ELF-1 (cell line): ENCODE measurements around the gene REM1.
"Not testable (repeated sequence)": the region's sequence is repeated elsewhere in the genome, so short reads cannot be mapped to it uniquely, and the experiment has no call there.

Source experiments
- DNase-seq: peaks from one replicate; pipeline ENCODE4 v3.0.0-alpha.2; 2016; ENCODE audit warnings: low read depth, low spot score

Gene REM1

GRCh38 chr20:31474758-31475427 lies at the start of gene REM1, which contains the start of gene DEFB124:
Gene REM1 (plus strand): TSS chr20:31475288. CDS start chr20:31476446, 1,158 bp downstream.
Gene DEFB124 (minus strand): TSS chr20:31475127. CDS start chr20:31473013, 2,114 bp downstream.
- DNase-seq: peak; percentile 38

DNA sequence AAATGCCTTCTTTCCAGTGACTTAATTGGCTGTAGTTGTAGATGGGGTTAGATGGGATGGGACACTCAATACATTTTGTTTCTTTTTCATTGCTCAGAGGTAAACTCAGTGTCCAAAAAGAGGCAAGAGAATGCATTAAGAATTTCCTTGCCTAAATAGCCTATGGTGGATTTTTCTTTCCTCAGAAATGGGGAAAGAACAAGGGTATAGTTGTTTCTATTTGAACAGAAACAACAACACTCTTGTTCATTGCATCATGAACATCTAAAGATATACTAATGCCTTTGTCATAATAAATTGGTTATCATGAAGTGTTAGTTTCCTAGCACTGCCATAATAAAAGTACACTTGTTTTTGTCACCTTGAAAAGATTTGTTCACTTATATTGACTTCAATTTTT lies 49.3 kb upstream of the REM1 start:
- DNase-seq: no peak

DNA sequence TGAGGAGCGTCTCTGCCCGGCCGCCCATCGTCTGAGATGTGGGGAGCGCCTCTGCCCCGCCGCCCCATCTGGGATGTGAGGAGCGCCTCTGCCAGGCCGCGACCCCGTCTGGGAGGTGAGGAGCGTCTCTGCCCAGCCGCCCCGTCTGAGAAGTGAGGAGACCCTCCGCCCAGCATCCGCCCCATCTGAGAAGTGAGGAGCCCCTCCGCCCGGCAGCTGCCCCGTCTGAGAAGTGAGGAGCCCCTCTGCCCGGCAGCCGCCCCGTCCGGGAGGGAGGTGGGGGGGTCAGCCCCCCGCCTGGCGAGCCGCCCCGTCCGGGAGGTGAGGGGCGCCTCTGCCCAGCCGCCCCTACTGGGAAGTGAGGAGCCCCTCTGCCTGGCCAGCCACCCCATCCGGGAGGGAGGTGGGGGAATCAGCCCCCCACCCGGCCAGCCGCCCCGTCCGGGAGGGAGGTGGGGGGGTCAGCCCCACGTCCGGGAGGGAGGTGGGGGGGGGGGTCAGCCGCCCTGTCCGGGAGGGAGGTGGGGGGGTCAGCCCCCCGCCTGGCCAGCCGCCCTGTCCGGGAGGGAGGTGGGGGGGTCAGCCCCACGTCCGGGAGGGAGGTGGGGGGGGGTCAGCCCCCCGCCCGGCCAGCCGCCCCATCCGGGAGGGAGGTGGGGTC lies 48.1 kb upstream of the REM1 start:
- not testable (repeated sequence) for DNase-seq

DNA sequence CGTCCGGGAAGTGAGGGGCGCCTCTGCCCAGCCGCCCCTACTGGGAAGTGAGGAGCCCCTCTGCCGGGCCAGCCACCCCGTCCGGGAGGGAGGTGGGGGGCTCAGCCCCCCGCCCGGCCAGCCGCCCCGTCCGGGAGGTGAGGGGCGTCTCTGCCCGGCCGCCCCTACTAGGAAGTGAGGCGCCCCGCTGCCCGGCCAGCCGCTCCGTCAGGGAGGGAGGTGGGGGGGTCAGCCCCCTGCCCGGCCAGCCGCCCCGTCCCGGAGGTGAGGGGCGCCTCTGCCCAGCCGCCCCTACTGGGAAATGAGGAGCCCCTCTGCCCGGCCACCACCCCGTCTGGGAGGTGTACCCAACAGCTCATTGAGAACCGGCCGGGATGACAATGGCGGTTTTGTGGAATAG lies 47.5 kb upstream of the REM1 start:
- DNase-seq: not testable (repeated sequence)

- DNase-seq: peak; percentile 76
Measured at GRCh38 chr20:31430568-31431115, 44.4 kb upstream of the REM1 start.

GRCh38 chr20:31440012-31440659 lies 35.0 kb upstream of the REM1 start, which contains the start of gene DEFB123:
Gene DEFB123 (plus strand): TSS chr20:31440632. CDS start chr20:31440699, 67 bp downstream.
- peak; percentile 74 for DNase-seq

DNA sequence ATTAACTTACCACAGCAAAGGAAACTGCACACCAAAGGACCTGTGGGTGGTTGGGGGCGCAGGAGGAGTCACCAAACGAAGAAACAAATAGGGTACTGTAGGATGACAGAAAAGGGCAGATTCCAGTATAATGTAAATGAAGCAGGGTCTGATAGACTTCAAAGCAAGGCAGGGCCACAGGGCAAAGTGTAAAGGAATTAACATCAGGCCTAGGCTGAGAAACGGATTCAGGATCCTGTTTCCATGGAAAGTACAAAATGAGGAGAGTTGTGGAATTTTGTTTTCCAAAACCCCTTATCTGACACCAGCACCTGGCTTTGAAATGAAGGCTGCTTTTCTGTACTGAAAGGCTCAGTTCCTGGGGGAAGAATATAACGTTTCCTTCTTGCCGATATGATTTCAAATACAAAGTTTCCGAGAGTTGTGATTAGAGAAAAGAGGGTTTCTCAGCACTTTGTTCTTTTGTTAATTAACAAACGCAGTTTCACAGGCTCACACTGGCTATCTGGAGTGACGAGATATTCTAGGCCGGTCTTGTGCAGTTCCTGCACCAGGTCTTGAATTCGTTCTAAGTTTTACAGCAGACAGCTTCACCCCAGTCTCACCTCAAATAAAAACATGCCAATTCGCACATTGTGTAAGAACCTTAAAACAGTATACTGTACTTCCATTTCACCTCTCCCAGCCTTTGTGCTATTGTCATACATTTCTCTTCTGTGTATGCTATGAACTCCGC lies 28.8 kb upstream of the REM1 start:
- DNase-seq: peak; percentile 66

GRCh38 chr20:31449511-31450414 lies 25.3 kb upstream of the REM1 start:
- peak; percentile 69 for DNase-seq

DNA sequence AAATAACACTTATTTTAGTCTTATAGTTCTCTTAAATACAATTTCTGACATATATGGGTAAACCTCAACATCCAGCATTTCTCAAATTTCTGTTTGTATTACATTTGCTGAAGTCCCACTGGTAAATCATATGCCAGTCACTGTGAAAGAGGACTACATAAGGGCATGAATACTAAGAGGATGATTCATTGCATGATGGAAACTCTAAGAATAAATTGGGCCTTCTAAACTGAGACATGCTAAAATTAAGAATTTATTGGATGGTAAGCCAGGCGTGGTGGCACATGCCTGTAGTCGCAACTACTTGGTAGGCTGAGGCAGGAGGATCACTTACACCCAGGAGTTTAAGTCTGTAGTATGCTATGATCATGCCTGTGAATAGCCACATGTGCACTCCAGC lies 22.5 kb upstream of the REM1 start:
- no peak for DNase-seq

GRCh38 chr20:31454361-31454760 lies 20.7 kb upstream of the REM1 start:
- no peak for DNase-seq

- DNase-seq: not testable (repeated sequence)
Measured at GRCh38 chr20:31470946-31471345, 4.1 kb upstream of the REM1 start.

DNA sequence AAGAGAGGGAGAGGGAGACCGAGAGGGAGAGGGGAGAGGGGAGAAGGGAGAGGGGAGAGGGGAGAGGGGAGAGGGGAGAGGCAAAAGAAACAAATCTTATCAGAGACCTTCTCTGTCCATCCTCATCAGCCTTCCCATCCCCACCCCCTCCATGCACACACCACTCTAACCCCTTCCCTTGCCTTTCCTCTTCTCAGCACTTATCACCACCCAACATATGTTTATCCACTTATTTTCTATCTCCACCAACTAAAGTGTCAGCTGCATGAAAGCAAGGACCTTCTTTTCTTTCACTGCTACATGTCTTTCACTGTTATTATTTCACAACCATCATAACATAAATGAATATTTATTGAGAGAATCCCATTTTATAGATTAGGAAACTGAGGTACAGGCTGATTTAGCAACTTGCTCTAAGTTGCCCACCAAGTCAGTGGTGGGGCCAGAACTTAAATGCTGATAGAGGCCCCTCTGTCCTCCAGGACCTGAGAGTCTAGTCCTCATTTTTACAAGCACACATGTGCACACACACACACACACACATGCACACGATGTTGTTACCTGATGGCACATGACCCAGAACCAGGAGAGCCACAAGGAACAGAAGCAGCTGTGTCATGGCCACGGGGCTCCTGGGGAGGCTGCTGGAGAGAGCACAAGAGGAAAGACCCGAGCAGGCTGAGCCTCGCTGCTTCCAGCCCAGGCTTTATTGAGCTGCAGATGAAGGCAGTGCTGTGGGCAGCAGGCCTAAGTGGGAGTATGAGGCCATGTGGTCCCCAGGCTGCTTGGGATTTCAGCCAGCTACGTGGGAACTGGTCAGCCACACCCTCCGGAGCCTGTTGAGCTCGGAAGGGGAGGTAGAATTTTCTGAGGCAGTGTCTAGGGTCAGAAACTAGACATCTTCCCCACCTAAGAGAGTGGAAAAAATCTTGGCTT lies 2.4 kb upstream of the REM1 start:
- no peak for DNase-seq

DNA sequence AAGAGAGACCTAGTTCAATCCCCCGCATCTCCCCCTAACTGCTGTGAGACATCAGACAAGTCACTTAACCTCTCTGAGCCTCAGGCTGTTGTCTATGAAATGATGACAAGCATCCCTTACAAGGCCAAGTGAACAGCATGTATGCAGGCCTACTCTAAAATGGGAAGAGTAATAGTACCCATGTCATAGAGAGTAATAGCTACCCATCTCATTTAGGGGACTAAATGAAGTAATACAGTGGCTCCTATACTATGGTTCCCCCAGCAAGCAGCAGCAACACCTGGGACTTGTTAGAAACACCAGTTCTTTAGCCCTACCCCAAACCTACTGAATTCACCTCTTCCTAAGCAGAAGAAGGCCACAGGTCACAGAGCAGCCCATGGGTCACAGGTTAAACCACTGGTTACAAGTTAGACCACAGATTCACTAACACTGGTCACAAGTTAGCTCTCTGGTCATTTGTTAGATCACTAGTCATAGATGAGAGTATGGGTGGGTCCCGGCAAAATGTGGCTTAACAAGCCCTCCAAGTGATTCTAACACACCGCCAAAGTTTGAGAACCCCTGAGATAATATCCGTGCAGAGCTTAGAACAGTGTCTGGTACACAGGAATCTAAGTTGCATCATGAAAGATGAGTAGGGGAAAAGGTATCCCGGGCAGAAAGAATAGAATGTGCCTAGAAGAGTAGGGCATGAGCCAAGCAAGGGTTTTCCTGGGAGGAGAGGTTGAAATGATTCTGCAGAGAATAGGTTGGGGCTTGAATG lies 1.6 kb upstream of the REM1 start:
- no peak for DNase-seq

DNA sequence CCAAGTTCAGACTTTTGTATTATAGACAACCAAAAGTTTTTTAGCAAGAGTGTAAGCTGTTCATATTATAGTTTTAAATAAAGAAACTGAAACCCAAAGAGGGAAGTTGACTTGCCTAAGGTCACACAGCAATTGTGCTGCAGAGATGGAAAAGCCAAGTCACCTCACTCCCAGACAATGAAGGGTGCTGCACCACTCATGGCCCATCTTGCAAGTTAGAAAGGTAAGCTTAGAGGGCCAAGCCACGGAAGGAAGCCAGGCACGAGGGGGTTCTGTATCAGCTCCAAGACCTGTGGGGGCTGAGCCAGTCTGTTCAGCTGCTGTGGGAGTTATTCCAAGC lies 1.0 kb upstream of the REM1 start:
- DNase-seq: no peak

GRCh38 chr20:31475472-31476293 lies 595 bp downstream of the REM1 start:
- DNase-seq: no peak

GRCh38 chr20:31476294-31476585 lies 1.2 kb downstream of the REM1 start:
- DNase-seq: no peak

DNA sequence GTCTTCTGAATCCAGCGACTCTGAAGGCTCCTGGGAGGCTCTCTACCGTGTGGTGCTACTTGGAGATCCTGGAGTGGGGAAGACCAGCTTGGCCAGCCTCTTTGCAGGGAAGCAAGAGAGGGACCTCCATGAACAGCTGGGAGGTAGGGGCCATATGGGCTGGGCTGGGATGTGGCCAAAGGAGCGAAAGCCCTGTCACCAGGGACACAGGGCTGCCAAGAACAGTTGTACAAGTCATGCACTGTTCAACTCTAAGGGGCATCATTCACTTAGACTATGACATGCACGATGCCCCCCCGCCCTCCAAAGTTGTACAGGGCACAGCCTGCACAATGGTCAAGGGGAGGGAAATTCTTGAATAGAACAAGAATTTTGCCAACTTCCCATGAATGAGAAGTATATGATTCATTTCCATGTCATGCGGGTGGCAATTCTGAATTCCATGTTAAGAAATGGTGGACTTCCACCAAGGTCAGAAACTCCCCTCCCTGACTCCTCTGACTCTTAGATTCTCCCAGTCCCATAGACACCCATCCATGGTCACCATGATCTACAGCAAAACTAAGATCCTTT lies 1.6 kb downstream of the REM1 start:
- DNase-seq: no peak

GRCh38 chr20:31484001-31484400 lies 8.9 kb downstream of the REM1 start:
- no peak for DNase-seq
